Measurements from ENCODE around the gene FALEC. TPM values are rescaled to one million over a fixed set of nuclear protein-coding genes. Genes with fewer than 3 reads are reported as not detected.

FALEC gene
- total and polyA plus RNA-seq, 9 of the 15 experiments (the other 6 are each of a cell fraction or from before 2014, with no cell fraction given), result 0.15 to 1.8 (median 0.53) TPM; not detected in 5

- no peak for TF ChIP-seq CTCFL (IDR thresholded peaks at IDR 0.05; ENCODE audit: borderline replicate concordance, insufficient read depth, low read depth, low read length, poor library complexity, severe bottlenecking)
- TF ChIP-seq SRSF3 (IDR thresholded peaks at IDR 0.05; ENCODE audit: insufficient read depth, low read length), result no peak
- no peak for TF ChIP-seq NR2C2 (CRISPR knock-in tag; IDR thresholded peaks at IDR 0.05)
- TF ChIP-seq NR2C2 (tag; IDR thresholded peaks at IDR 0.05), result 0 out of 2 replicates have a peak, but pooled peaks have one; percentile 15
- TF ChIP-seq POLR2H (tag; IDR thresholded peaks at IDR 0.05; ENCODE audit: low read depth), result no peak
- no peak for TF ChIP-seq JUND (IDR thresholded peaks at IDR 0.05; ENCODE audit: borderline replicate concordance, low read depth, low read length)
- no peak for TF ChIP-seq JUND (tag; IDR thresholded peaks at IDR 0.05; ENCODE audit: borderline replicate concordance, low read depth, low read length)
- TF ChIP-seq ZNF561 (CRISPR knock-in tag; conservative IDR thresholded peaks at IDR 0.05), result no peak
- TF ChIP-seq DMBX1 (CRISPR knock-in tag; IDR thresholded peaks at IDR 0.05; ENCODE audit: borderline replicate concordance), result no peak
- no peak for TF ChIP-seq ETV6 (IDR thresholded peaks at IDR 0.05; ENCODE audit: borderline replicate concordance in 1 of 2, low read depth in 2 of 2, low read length in 1 of 2)
- TF ChIP-seq ETV6 (CRISPR knock-in tag; IDR thresholded peaks at IDR 0.05; ENCODE audit: borderline replicate concordance), result no peak
- TF ChIP-seq ATF3 (IDR thresholded peaks at IDR 0.05), result no peak
- no peak for TF ChIP-seq ATF3 (CRISPR knock-in tag; conservative IDR thresholded peaks at IDR 0.05)
- no peak for TF ChIP-seq YY1 (IDR thresholded peaks at IDR 0.05; ENCODE audit: borderline replicate concordance in 1 of 3, control insufficient read depth in 1 of 3, extremely low read depth in 1 of 3, insufficient read depth in 3 of 3, insufficient read length in 1 of 3, insufficient replicate concordance in 2 of 3, low read depth in 1 of 3, low read length in 2 of 3)
- TF ChIP-seq HOMEZ (CRISPR knock-in tag; IDR thresholded peaks at IDR 0.05), result no peak
Observed at GRCh38 chr1:150543500-150544143, 28.1 kb downstream of the FALEC start (continued).

Data from K562 (cell line).